ENCODE data around the gene RBPJ.

RBPJ gene

GRCh38 chr4:26407476-26407875, 86.7 kb downstream of the RBPJ start:
- peaks cover 17% of the 10 kb centered on the region for H3K9me3 ChIP-seq (ENCODE audit: control insufficient read depth, low read length)
- peak overlapping the region; percentile 35 for H3K4me3 ChIP-seq (ENCODE audit: low read length)
- peak overlapping the region; percentile 58 for H3K9ac ChIP-seq (ENCODE audit: low read length)
- peaks cover 23% of the 10 kb centered on the region for H3K36me3 ChIP-seq (ENCODE audit: control insufficient read depth, insufficient read depth, low read length, severe bottlenecking)
- H3K27me3 ChIP-seq (replicated peaks; ENCODE audit: control insufficient read depth, insufficient read depth, low read length) = no peaks in the 10 kb centered on the region
- peak; percentile 34 for DNase-seq (ENCODE audit: low read depth)
- H3K4me1 ChIP-seq (ENCODE audit: control insufficient read depth, insufficient read depth, low read length) = peaks cover 19% of the 10 kb centered on the region

GRCh38 chr4:26410385-26411293, 89.8 kb downstream of the RBPJ start:
- H3K4me3 ChIP-seq (ENCODE audit: low read length) = no peak overlapping the region
- peaks cover 15% of the 10 kb centered on the region for H3K9me3 ChIP-seq (ENCODE audit: control insufficient read depth, low read length)
- peak; percentile 81 for DNase-seq (ENCODE audit: low read depth)
- peaks cover 28% of the 10 kb centered on the region for H3K36me3 ChIP-seq (ENCODE audit: control insufficient read depth, insufficient read depth, low read length, severe bottlenecking)
- no peak overlapping the region for H3K9ac ChIP-seq (ENCODE audit: low read length)
- H3K27me3 ChIP-seq (replicated peaks; ENCODE audit: control insufficient read depth, insufficient read depth, low read length) = no peaks in the 10 kb centered on the region
- H3K4me1 ChIP-seq (ENCODE audit: control insufficient read depth, insufficient read depth, low read length) = peaks cover 34% of the 10 kb centered on the region

- Histone ChIP-seq H3K36me3 (ENCODE audit: control insufficient read depth, insufficient read depth, low read length, severe bottlenecking) (peaks cover 23% of the 10 kb centered on the region), H3K27me3 (replicated peaks; ENCODE audit: control insufficient read depth, insufficient read depth, low read length) (no peaks in the 10 kb centered on the region), H3K4me1 (ENCODE audit: control insufficient read depth, insufficient read depth, low read length) (peaks cover 22% of the 10 kb centered on the region), H3K9me3 (ENCODE audit: control insufficient read depth, low read length) (no peaks in the 10 kb centered on the region), H3K4me3 (ENCODE audit: low read length) (no peak overlapping the region), H3K9ac (ENCODE audit: low read length) (no peak overlapping the region)
- peak; percentile 12 for DNase-seq (ENCODE audit: low read depth)
Measured at GRCh38 chr4:26412381-26413372, 91.9 kb downstream of the RBPJ start.

GRCh38 chr4:26413582-26413981, 92.8 kb downstream of the RBPJ start:
- no peaks in the 10 kb centered on the region for H3K9me3 ChIP-seq (ENCODE audit: control insufficient read depth, low read length)
- no peak overlapping the region for H3K9ac ChIP-seq (ENCODE audit: low read length)
- peaks cover 16% of the 10 kb centered on the region for H3K36me3 ChIP-seq (ENCODE audit: control insufficient read depth, insufficient read depth, low read length, severe bottlenecking)
- H3K27me3 ChIP-seq (replicated peaks; ENCODE audit: control insufficient read depth, insufficient read depth, low read length) = no peaks in the 10 kb centered on the region
- DNase-seq (ENCODE audit: low read depth) = no peak
- peaks cover 31% of the 10 kb centered on the region for H3K4me1 ChIP-seq (ENCODE audit: control insufficient read depth, insufficient read depth, low read length)
- H3K4me3 ChIP-seq (ENCODE audit: low read length) = no peak overlapping the region

GRCh38 chr4:26418107-26418506, 97.3 kb downstream of the RBPJ start:
- H3K36me3 ChIP-seq (ENCODE audit: control insufficient read depth, insufficient read depth, low read length, severe bottlenecking) = peaks cover 22% of the 10 kb centered on the region
- peaks cover 33% of the 10 kb centered on the region for H3K4me1 ChIP-seq (ENCODE audit: control insufficient read depth, insufficient read depth, low read length)
- H3K4me3 ChIP-seq (ENCODE audit: low read length) = no peak overlapping the region
- no peak overlapping the region for H3K9ac ChIP-seq (ENCODE audit: low read length)
- peak; percentile 28 for DNase-seq (ENCODE audit: low read depth)
- no peaks in the 10 kb centered on the region for H3K27me3 ChIP-seq (replicated peaks; ENCODE audit: control insufficient read depth, insufficient read depth, low read length)
- no peaks in the 10 kb centered on the region for H3K9me3 ChIP-seq (ENCODE audit: control insufficient read depth, low read length)

GRCh38 chr4:26418850-26419249, 98.0 kb downstream of the RBPJ start:
- Histone ChIP-seq H3K9ac (ENCODE audit: low read length) (no peak overlapping the region), H3K36me3 (ENCODE audit: control insufficient read depth, insufficient read depth, low read length, severe bottlenecking) (peaks cover 24% of the 10 kb centered on the region), H3K4me1 (ENCODE audit: control insufficient read depth, insufficient read depth, low read length) (peaks cover 26% of the 10 kb centered on the region), H3K4me3 (ENCODE audit: low read length) (no peak overlapping the region), H3K27me3 (replicated peaks; ENCODE audit: control insufficient read depth, insufficient read depth, low read length) (no peaks in the 10 kb centered on the region), H3K9me3 (ENCODE audit: control insufficient read depth, low read length) (no peaks in the 10 kb centered on the region)
- DNase-seq (ENCODE audit: low read depth) = no peak

GRCh38 chr4:26420438-26420837, 99.6 kb downstream of the RBPJ start:
- peak; percentile 54 for DNase-seq (ENCODE audit: low read depth)
- H3K9ac ChIP-seq (ENCODE audit: low read length) = no peak overlapping the region
- H3K9me3 ChIP-seq (ENCODE audit: control insufficient read depth, low read length) = no peaks in the 10 kb centered on the region
- H3K36me3 ChIP-seq (ENCODE audit: control insufficient read depth, insufficient read depth, low read length, severe bottlenecking) = peaks cover 38% of the 10 kb centered on the region
- no peak overlapping the region for H3K4me3 ChIP-seq (ENCODE audit: low read length)
- no peaks in the 10 kb centered on the region for H3K27me3 ChIP-seq (replicated peaks; ENCODE audit: control insufficient read depth, insufficient read depth, low read length)
- peaks cover 23% of the 10 kb centered on the region for H3K4me1 ChIP-seq (ENCODE audit: control insufficient read depth, insufficient read depth, low read length)

GRCh38 chr4:26420913-26421312, 100.1 kb downstream of the RBPJ start:
- Histone ChIP-seq H3K9me3 (ENCODE audit: control insufficient read depth, low read length) (no peaks in the 10 kb centered on the region), H3K4me1 (ENCODE audit: control insufficient read depth, insufficient read depth, low read length) (peaks cover 23% of the 10 kb centered on the region), H3K27me3 (replicated peaks; ENCODE audit: control insufficient read depth, insufficient read depth, low read length) (no peaks in the 10 kb centered on the region), H3K9ac (ENCODE audit: low read length) (no peak overlapping the region), H3K36me3 (ENCODE audit: control insufficient read depth, insufficient read depth, low read length, severe bottlenecking) (peaks cover 38% of the 10 kb centered on the region), H3K4me3 (ENCODE audit: low read length) (no peak overlapping the region)
- peak; percentile 30 for DNase-seq (ENCODE audit: low read depth)

GRCh38 chr4:26424153-26424552, 103.3 kb downstream of the RBPJ start:
- H3K4me3 ChIP-seq (ENCODE audit: low read length) = no peak overlapping the region
- peaks cover 9% of the 10 kb centered on the region for H3K4me1 ChIP-seq (ENCODE audit: control insufficient read depth, insufficient read depth, low read length)
- H3K36me3 ChIP-seq (ENCODE audit: control insufficient read depth, insufficient read depth, low read length, severe bottlenecking) = peaks cover 51% of the 10 kb centered on the region
- H3K9me3 ChIP-seq (ENCODE audit: control insufficient read depth, low read length) = no peaks in the 10 kb centered on the region
- DNase-seq (ENCODE audit: low read depth) = no peak
- H3K9ac ChIP-seq (ENCODE audit: low read length) = no peak overlapping the region
- no peaks in the 10 kb centered on the region for H3K27me3 ChIP-seq (replicated peaks; ENCODE audit: control insufficient read depth, insufficient read depth, low read length)

GRCh38 chr4:26424838-26425237, 104.0 kb downstream of the RBPJ start:
- Histone ChIP-seq H3K27me3 (replicated peaks; ENCODE audit: control insufficient read depth, insufficient read depth, low read length) (no peaks in the 10 kb centered on the region), H3K36me3 (ENCODE audit: control insufficient read depth, insufficient read depth, low read length, severe bottlenecking) (peaks cover 56% of the 10 kb centered on the region), H3K9ac (ENCODE audit: low read length) (no peak overlapping the region), H3K4me3 (ENCODE audit: low read length) (no peak overlapping the region), H3K4me1 (ENCODE audit: control insufficient read depth, insufficient read depth, low read length) (peaks cover 9% of the 10 kb centered on the region), H3K9me3 (ENCODE audit: control insufficient read depth, low read length) (no peaks in the 10 kb centered on the region)
- no peak for DNase-seq (ENCODE audit: low read depth)

GRCh38 chr4:26425953-26426352, 105.1 kb downstream of the RBPJ start:
- Histone ChIP-seq H3K9me3 (ENCODE audit: control insufficient read depth, low read length) (no peaks in the 10 kb centered on the region), H3K4me3 (ENCODE audit: low read length) (no peak overlapping the region), H3K36me3 (ENCODE audit: control insufficient read depth, insufficient read depth, low read length, severe bottlenecking) (peaks cover 67% of the 10 kb centered on the region), H3K27me3 (replicated peaks; ENCODE audit: control insufficient read depth, insufficient read depth, low read length) (no peaks in the 10 kb centered on the region), H3K9ac (ENCODE audit: low read length) (no peak overlapping the region), H3K4me1 (ENCODE audit: control insufficient read depth, insufficient read depth, low read length) (peaks cover 5% of the 10 kb centered on the region)
- DNase-seq (ENCODE audit: low read depth) = no peak

Data from adipocyte (in vitro differentiated cells).